Stimulated activated CD4-positive, alpha-beta T cell treated with anti-CD3 and anti-CD28 coated beads, Interleukin-4, amount 100 ng/mL, for 48 hours (primary cell): ENCODE results near the gene ADARB2.
"Not testable (repeated sequence)": the region's sequence is repeated elsewhere in the genome, so short reads cannot be mapped to it uniquely, and the experiment has no call there.

ENCODE experiments used
- DNase-seq, 2 donors: peaks; one replicate each; pipeline ENCODE4 v3.0.0-alpha.2; 2020; ENCODE audit warnings: low read depth in 2 of 2

Gene ADARB2

DNA sequence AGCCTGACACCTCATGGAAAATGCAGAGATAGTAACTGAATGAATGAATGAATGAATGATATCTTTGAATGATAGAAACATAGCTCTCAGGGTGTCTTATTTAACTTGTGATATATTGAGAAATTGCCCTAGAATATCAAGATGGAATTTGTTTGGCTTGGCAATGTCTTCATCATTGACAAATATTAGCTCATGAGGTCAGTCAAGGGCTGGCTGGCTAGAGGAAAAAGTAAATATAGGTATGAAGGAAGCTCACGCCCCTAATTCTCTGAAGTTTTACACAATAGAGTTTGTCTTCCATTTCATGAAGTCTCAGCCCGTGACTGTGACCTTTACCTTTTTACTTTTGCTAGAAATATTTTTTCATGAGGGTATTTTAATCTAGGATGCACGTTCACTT is 305.2 kb downstream of the ADARB2 start:
- DNase-seq, result no peak

DNA sequence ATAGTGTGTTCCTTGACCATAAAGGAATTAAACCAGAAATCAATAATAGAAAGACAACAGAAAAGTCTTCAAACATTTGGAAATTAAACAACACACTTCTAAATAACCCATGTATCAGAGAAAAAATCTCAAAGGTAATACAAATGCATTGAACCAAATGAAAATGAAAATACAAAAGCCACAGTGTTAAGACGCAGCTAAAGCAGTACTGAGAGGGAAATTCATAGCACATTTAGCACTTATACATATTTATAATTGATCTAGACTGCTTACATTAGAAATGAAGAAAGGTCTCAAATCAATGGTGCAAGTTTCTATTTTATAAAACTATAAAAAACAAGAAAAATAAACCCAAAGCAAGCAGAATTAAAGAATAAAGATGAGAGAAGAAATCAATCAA is 306.1 kb downstream of the ADARB2 start:
- DNase-seq, result no peak

DNA sequence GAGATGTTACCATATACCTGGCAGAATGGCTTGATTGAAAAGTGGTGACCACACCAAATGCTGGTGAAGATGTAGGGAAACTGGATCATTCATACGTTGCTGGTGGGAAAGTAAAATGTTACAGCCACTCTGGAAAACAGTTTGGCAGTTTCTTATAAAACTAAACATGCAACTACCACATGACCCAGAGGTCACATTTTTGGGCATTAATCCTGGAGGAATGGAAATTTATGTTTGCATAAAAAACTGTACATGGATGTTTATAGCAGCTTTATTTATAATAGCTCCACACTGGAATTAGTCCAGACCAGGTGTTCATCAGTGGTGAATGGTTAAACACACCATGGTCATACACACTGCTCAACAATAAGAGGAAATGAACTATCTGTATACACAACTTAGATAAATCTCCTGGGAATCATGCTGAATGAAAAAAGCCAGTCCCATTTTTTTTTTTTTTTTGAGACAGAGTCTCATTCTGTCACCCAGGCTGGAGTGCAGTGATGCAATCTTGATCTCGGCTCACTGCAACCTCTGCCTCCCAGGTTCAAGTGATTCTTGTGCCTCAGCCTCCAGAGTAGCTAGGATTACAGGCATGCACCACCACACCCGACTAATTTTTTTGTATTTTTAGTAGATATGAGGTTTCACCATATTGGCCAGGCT is 309.7 kb downstream of the ADARB2 start:
- DNase-seq, result not testable (repeated sequence)

- DNase-seq, result no peak
Measured at GRCh38 chr10:1426786-1427185, 310.5 kb downstream of the ADARB2 start.

GRCh38 chr10:1425879-1426278 is 311.4 kb downstream of the ADARB2 start:
- no peak for DNase-seq

DNA sequence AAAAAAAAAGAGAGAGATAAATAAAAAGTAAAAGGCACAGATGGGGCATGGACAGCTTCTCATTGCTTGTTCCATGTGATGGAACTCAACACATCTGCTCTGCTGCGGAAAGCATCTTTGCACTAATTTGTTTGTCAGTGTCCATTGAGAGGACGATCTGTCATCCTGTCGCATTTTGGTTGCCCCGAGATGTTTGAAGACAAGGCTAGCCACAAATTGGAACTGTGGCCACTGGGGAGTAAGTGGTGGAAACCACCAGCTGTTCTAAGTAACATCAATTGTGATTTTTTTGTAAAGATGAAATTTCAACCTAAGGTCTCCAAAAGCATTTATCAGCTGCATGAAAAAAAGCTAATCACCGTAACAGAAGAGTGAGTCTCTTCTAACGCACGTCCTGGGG is 312.7 kb downstream of the ADARB2 start:
- no peak for DNase-seq

DNA sequence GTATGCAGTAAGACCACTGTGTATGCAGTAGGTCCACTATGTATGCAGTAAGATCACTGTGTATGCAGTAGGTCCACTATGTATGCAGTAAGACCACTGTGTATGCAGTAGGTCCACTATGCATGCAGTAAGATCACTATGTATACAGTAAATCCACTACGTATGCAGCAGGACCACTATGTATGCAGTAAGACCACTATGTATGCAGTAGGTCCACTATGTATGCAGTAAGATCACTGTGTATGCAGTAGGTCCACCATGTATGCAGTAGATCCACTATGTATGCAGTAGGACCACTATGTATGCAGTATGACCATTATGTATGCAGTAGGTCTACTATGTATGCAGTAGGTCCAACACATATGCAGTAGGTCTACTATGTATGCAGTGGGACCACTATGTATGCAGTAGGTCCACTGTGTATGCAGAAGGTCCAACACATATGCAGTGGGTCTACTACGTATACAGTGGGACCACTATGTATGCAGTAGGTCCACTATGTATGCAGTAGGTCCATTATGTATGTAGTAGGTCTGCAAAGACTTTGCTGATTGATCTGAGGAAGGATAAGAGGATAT is 313.6 kb downstream of the ADARB2 start:
- DNase-seq, result no peak

DNA sequence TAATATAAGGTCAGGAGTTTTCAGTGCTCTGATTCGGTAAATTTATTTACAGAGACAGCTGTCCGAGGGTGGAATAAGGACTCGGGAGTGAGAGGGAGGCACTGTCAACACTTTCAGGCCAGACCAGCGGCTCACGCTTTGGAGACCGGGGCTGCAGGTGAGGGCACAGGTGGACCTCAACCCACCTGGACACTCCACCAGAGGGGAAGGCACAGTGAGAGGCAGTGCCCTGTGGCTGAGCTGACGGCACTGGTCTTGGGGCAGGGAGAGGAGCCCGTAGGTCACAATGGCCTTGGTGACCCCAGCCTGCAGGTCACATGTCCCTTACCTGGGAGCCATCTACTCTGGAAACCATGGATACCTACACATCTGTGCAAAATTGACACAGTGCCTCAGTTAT is 315.1 kb downstream of the ADARB2 start:
- no peak for DNase-seq

- DNase-seq, result peak; percentile 56 to 62
Measured at GRCh38 chr10:1420661-1421362, 316.5 kb downstream of the ADARB2 start.

- no peak for DNase-seq
Measured at GRCh38 chr10:1419796-1420610, 317.3 kb downstream of the ADARB2 start.

DNA sequence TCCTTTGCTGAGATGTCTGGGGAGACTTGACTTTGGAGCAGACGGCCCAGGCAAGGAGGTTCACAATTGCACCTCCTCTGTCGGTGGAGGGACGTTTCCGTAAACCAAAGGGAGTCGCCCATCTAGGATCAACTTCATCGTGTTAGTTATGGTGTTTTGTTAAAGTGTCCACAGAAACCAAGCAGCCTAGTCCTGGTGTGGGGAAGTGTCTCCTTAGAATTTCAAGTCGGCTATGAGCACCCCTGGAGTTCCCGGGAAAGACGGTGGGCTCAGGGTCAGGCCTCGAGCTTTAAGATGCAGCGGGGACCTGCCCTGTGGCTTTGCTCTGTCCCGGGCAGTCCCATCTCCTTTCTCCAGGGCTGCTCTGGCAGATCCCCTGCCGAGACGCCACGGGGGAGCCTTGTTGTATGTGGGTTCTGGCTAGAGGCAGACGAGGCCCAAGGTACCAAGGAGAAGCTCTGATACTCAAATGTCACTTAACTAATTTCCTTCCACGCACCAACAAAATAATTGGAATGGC is 319.2 kb downstream of the ADARB2 start:
- no peak for DNase-seq

DNA sequence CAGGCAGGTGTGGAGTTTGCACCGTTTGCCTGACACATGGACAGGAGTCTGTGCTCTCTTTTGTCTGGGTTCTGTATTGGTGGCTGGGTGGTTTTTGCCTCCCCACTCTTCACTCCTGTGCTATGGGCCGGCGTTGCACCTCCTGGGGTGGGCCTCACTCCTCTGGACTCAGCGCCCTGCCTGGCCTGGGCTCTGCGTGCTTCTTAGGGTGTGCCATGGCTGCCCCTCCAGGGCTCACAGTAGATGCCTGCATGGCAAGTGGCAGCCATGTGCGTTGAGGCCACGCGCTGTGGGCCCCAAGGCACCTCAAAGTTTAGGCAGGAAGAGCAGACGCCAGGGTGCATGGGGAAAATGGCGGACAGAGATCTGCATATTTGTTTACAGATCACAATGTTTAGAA is 319.8 kb downstream of the ADARB2 start:
- DNase-seq, result no peak

DNA sequence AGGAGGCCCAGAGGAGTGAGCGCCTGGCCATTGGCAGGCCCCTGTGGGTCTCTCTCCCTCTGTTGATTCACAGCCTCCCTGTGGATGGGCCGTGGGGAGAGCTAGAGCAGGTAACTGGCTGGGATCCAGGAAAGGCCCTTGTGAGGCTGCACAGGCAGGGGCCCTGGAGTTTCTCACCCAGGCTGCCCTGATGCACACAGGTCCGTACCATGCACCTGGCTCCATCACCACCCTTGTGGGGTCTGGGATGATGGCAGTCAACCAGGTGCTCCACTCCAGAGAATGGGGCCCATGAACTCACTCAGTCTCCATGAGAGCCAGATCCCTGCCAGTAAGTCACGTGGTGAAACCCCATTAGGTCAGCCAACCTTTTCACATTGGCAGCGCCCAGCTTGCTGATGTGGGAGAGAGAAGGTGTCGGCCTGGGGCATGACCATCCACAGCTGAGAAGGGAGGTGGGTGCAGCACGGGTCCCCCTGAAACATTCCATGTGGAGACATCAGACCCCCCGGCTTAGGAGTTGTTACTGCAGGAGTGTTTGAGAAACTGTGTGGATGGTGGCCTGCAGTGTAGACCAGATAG is 320.8 kb downstream of the ADARB2 start:
- no peak for DNase-seq

GRCh38 chr10:1414893-1415292 is 322.4 kb downstream of the ADARB2 start:
- no peak for DNase-seq

DNA sequence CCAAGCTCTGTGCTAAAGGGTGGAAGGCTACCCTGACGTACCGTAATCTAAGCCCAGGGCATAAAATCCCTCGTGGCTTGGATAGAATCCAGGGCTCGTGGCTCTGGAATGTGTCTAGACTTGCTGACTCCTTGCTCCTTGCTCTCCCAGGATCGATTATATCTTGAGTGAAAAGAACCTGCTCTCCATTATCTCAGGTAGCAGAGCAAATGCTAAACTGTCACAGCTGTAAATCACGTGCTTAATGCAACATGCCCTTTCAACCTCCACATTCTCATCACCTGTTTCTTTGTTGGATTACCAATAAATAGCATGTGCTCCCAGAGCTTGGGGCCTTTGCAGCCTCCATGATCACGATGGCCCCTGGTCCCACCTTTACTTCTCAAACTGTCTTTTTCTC is 323.0 kb downstream of the ADARB2 start:
- DNase-seq, result not testable (repeated sequence)

DNA sequence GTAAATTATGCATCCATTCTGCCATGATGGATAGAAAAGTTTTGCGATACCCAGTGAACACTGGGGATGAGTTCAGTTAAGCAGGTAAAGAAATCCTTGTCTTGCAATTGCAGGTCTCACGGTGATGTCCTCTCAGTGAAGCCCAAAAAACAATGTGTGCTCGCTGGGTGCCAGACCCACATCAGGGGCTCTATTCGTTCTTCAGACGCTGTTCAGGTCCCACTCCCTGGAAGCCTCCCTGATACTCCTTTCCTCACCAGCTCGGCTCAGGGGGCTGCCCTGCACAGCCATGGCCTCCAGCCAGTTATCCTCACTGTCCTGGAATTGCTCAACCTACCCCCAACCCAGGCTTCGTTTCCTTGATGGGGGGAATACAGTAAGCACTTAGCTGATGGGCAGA is 323.5 kb downstream of the ADARB2 start:
- no peak for DNase-seq

DNA sequence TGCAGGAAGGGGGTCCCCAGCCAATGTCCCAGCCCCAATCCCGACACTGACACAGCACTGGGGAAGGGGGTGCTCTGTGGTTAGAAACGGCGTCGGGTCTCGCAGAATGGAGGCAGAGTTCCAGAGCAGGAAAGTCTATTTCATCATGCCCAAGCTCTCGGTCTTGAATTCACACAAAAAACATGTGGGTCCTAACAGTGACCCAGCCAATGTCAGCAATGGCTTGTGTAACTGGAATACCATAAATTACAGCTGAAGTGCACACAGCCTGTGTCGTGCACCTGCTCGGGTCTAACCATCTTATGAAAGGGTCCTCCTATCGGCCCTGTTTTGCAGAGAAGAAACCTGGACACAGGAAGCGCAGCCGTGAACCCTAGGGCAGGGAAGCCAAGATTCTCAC is 324.1 kb downstream of the ADARB2 start:
- no peak for DNase-seq

- DNase-seq, result no peak
Measured at GRCh38 chr10:1412531-1413189, 324.7 kb downstream of the ADARB2 start.

- no peak for DNase-seq
Measured at GRCh38 chr10:1411956-1412355, 325.4 kb downstream of the ADARB2 start.

GRCh38 chr10:1411451-1411850 is 325.9 kb downstream of the ADARB2 start:
- DNase-seq, result no peak
